ENCODE data around the gene ACTN4.

Gene ACTN4

DNA sequence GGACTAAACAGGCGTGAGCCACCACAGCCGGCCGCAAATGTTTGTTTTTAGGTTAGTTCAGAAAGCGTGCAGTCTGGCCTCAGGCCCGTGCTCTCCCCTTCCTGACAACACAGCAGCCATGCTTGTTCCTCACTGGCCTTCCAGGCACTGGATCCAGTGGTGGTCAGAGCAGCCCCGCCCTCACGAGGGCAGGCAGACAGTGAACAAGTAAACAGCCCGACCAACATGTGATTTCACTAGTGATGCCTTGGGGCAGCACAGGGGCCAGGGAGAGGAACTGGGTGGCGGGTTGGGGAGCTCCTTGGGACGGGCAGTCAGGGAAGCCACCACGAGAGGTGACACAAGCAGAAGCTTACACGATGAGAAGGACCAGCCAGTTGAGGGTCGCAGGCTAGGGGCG is 56.1 kb downstream of the ACTN4 start:
- Histone ChIP-seq H3K27ac (peak overlapping the region in 2 of 21 experiments; percentile 11 to 15), H3K4me3 (no peak overlapping the region)

DNA sequence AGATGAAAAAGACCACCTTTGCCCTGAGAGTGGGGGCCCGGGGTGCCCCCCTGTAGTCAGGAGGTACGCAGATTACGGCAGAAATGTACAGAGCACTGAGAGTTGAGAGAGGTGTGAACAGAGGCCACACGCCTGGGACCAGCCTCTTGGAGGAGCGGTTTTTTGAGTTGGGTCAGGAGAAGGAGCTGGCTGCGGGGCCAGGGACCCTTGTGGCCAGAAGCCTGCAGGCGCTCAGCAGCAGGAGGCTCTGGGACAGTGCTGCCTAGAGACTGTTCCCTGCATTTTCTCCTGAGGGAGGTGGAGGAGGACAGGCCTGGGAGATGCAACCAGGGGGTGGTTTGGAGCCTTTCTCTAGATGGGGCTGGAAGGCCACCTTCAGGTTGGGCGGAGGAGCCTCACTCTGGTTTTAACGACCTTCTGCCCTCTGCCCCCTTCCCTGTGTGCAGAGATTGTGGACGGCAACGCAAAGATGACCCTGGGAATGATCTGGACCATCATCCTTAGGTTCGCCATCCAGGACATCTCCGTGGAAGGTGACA is 57.1 kb downstream of the ACTN4 start:
- Histone ChIP-seq H3K27ac (peak overlapping the region in 3 of 21 experiments; percentile 22 to 55 (median 38)), H3K4me3 (no peak overlapping the region)

DNA sequence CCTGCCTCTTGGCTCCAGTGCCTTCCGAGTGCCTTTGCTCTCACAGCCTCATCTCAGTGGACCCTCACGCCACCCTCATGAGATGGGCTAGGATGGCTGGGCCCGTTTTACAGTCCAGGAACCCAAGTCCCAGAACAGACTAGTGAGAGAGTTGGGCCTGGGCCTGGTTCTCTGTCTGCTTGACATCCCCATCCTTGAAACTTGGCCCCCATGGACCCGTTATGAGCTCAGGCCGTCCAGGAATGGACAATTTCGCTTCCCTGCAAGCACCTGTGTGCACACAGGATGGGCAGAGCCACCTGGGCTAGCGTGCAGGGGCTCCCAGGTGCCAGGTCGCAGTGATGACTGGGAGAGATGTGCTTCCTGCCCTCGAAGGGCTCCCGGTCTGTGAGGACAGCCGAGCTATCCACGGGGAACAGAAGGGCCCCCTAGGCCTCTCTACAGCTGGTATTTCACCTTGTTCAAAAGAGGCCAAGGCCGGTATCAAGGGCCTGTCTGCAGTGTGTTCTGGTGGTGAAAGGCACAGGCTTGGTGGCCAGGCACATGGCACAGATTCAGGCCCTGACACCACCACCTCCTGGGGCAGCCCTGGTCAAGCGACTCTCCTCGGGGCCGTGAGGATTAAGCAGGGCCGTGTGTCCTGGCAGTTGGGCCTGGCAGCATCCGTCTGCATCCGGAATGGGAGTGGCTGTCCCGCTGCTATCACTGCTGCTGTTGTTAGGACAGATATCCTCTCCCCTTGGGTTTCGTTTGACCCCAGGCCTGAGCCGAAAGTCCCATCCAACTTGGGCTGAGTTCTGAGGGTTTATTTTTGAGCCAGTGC is 58.0 kb downstream of the ACTN4 start:
- H3K27ac ChIP-seq, result peak overlapping the region in 11 of 21 experiments; percentile 3 to 62 (median 27)
- H3K4me3 ChIP-seq, result no peak overlapping the region

DNA sequence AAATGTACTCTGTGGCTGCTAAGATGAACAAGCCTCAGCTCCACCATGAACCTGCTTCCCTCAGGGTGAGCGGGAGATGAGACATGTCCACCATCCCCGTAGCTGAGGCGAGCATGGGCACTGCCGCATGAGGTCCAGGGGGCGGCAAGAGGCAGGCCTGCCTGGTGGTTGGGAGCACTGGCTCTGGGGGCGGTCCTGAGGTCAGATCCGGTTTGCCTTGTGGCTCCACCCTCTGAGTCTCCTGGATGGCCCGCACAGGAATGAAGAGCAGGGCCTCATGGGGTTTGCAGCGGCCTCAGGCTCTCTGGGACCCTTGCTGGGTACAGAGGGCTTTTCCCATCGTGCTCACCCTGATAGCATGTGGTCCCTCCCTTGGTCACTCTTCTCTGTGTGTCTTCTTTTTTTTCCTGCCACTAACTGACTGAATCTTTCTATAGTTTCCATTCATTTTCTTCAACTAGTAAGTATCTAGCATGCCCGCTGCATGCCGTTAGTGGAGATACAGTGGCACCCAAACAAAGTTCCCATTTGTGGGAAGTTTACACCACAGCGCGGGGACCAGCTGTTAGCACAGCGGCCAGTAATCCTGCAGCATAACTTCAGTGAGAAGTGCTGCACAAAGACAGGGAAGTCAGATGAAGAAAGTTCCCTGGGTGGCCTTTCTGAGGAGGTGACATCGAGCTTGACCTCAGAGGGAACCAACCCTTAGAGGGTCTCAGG is 59.5 kb downstream of the ACTN4 start:
- Histone ChIP-seq H3K27ac (peak overlapping the region in 11 of 21 experiments; percentile 4 to 62 (median 36)), H3K4me3 (no peak overlapping the region)

DNA sequence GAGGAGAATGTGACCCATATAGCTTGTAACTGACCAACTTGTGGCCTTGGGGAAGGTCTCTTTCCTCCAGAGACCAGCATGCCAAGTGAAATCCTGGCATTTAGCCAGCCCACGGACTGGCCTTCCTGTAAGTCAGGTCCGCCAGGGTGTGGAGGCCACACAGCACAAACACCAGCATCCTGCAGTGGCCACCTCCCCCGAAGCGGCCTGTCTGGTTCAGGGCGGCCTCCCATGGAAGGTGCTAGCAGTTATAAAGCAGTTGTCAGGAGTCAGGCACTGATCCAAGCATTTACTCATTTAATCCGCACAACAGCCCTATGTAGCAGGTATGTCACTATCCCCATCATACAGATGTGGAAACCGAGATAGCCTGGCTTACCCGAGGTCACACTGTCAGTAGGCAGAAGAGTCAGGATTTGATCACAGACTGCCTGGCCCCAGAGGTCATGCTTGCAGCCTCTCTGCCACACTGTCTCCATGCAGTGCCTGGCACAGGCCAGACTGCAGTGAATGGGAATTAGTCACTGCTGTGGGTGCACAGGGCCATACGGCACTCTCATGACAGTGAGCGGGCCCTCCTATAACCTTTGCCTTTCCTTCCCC is 60.2 kb downstream of the ACTN4 start:
- Histone ChIP-seq H3K4me3 (no peak overlapping the region), H3K27ac (peak overlapping the region in 11 of 21 experiments; percentile 10 to 62 (median 35))

DNA sequence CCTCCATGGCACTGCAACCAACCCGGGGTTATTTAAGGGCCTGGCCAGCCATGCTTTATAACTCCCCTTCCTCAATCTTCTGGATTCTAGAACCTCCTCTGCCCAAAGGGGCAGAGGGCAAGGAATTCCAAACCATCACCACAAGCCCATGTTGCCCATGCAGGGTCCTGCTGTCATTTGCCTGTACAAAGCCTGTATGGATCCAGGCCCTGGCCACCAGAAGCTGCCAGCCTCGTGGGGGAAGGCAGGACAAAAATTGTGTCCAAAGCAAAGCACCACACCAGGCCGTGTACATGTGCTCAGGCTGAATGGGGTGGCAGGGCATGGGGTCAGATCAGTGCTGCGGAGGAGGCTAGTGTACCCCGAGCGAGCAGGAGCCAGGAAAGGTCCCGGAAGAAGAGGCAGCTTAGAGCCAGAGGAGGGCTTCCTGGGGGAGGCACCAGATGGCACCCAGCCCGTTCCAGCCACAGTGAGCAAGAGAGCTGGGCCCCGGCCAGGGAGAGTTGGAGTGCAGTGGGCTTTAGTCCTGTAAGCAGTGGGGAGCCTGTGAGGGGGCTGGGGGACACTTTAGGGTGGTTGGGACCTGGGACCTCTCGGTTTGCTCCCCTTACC is 61.1 kb downstream of the ACTN4 start:
- Histone ChIP-seq H3K4me3 (no peak overlapping the region), H3K27ac (peak overlapping the region in 10 of 21 experiments; percentile 10 to 60 (median 17))

DNA sequence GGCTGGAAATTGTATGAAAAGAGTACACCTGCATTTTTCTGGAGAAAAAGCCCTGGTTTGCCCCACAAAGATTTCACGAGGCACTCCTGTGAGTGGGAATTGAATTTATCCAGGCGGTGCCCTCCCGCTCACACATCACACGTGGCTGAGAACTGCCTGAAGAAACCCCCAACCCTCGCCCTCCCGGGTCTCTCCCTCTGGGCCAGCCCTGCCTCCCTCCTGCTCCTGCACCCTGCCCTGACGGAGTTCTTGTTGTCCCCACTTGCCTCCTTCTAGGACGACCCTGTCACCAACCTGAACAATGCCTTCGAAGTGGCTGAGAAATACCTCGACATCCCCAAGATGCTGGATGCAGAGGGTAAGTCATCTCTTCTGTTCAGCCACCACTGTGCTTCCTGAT is 61.7 kb downstream of the ACTN4 start:
- H3K27ac ChIP-seq, result peak overlapping the region in 8 of 21 experiments; percentile 5 to 52 (median 17)
- no peak overlapping the region for H3K4me3 ChIP-seq

DNA sequence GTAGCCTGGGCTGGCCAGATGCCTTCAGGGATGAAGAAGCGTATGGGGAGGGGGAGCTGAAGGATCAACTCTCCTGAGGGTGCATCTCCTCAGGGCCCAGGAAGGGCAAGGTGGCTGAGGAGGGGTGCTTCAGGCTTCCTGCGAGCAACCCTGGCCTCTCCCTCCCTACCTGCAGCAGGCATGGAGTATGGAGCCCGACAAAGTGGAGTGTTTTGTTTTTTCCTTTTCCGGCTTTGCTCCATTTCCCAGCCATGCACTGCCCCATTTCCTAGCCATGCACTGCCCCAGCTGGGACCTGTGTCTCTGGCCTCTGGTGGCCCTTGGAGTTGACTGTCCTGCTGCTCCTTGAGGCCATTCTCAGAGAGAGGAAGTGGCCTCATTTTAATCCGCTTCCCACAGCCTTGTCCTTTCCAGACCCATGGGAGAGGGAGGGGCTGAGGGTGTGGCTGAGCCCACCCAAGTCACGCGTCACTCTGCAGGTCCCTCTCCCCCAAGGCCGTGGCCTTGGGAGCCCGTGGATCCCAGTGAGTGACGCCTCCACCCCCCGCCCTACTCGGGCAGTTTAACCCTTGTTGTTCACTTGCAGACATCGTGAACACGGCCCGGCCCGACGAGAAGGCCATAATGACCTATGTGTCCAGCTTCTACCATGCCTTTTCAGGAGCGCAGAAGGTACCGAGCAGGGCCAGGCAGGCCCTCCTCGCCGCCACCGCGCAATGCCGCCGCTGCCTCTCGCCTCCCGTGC is 62.4 kb downstream of the ACTN4 start:
- no peak overlapping the region for H3K4me3 ChIP-seq
- H3K27ac ChIP-seq, result peak overlapping the region in 7 of 21 experiments; percentile 16 to 52 (median 41)

DNA sequence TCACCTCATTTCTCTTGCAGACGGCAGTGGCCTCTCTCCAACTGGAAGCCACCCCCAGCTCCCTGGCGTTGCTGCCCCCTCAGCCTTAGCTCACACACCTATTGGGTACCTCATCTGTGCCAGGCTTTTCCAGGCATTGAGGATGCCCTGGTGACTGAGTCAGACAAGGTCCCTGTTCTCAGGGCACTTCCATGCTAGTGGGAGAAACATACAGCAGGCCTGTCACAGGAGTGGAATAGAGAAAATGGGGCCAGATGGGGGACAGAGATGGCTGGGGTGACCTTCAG is 62.9 kb downstream of the ACTN4 start:
- Histone ChIP-seq H3K27ac (peak overlapping the region in 8 of 21 experiments; percentile 16 to 52 (median 42)), H3K4me3 (no peak overlapping the region)

DNA sequence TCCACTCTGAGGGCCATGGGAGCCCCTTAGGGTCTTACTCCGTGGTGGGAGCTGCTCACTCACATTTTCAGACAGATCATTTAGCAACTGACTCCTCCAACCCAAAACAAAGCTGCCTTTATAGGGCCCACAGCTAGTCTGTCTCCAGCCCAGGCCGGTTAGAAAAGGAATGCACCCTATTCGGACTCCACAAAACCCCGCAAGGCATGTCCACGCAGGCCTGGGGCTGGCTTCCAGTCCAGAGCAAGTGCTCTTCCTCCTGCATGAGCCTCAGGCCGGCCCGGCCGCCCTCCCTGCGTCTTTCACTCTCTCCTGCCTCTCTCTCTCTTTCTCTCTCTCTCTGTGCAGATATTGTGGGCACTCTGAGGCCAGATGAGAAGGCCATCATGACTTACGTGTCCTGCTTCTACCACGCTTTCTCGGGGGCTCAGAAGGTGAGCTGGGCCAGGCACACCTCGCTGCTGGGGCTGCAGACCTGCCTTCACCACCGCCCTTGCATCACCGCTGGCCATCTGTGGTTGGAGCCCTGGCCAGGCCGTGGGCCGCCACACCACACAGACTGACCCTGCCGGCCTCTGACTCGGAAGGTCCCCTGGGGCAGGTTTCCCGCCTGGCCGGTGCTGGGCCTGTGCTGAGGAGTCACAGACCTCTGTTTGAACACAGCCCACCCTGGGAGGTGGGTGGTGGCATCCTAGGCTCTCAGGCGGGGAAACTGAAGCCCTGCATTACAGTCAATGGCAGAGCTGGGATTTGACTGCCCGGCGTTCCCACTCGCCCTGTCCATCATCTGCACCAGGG is 63.7 kb downstream of the ACTN4 start:
- Histone ChIP-seq H3K4me3 (no peak overlapping the region), H3K27ac (peak overlapping the region in 12 of 21 experiments; percentile 8 to 68 (median 44))

DNA sequence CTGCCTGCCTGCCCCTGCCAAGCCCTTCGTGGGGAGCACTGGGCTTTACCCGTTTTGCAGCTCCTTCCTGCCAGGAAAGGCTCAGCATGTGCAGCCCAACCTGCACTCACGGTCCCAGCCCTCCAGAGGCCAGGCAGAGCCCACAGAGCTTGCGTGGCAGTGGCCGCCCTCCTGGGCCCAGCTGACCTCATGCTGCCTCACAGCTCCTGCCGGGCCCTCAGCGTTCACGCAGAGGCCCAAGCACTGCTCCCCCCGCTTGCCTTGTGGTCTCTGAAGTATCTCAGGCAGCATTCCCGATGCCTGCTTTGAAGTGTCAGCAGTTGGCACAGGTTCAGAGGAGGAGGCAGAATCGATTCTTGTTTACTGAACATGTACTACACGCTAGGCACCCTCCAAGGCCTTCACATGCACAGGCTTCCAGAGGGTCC is 64.3 kb downstream of the ACTN4 start:
- no peak overlapping the region for H3K4me3 ChIP-seq
- H3K27ac ChIP-seq, result peak overlapping the region in 13 of 21 experiments; percentile 8 to 68 (median 42)

DNA sequence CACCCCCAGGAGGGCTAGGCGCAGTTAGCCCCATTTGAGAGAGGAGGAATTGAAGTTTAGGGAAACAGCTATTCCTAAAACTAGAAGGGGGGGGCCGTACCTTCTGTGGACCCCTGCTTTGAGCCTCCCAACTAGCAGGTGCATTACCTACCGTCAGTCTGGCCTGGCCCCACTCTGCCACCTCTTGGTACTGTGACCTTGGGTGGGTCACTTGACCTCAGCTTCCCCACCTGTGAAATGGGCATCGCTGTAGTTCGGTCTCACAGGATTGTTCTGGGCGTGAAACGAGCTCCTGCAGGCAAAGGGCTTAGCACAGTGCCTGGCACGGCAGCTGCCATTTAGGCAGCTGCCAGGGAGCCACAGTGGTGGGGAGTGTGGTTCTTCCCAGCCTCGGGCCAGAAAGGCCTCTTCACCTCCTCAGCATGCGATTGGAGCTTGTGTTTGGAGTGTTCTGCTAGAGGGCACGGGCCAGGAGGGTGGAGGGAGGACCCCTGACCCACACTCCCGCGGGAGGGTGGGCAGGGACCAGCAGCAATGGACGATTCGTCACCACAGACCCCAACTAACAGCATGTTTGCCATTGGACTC is 64.8 kb downstream of the ACTN4 start:
- no peak overlapping the region for H3K4me3 ChIP-seq

DNA sequence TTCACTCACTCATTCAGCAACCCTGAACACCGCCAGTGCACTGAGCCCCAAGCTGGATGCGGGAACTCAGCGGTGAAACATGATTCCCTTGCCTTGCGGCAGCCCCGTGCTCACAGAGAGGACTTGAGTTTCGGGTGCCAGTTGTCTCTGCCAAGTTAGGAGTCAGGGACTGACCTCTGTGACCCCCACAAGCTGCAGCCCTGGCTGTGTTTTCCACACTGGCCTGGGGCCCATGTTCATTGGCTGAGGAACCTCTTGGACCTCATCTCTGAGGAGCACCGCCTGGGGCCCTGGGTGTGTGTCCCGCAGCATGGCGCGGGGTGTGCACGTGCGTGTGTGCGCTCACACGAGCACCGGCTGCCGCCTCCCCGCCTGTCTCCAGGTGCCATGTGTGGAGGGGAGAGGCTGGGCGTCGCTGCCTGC is 65.8 kb downstream of the ACTN4 start:
- no peak overlapping the region for H3K4me3 ChIP-seq
- peak overlapping the region in 10 of 21 experiments; percentile 6 to 68 (median 28) for H3K27ac ChIP-seq

More for the DNA sequence above, 64.8 kb downstream of the ACTN4 start:
- H3K27ac ChIP-seq, result peak overlapping the region in 13 of 21 experiments; percentile 6 to 68 (median 27)

DNA sequence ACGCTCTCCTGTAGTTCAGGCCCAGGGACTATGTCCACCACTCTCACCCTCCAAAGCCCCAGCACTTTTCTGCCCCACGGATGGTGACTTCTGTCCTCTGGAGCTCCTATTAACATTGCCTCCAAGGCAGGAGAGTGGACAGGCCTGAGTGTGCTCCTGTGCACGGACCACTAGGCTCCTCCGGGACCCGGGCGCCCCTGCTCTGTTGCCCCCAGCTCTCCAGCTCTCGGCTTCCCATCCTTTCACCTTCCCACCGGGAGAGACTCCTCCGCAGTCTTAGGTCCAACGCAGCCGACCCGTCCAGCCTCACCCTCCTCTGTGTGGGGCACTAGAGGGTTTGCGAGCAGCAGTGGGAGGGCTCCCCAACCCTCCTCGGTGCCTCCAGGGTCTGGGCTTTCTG is 66.4 kb downstream of the ACTN4 start:
- no peak overlapping the region for H3K4me3 ChIP-seq

DNA sequence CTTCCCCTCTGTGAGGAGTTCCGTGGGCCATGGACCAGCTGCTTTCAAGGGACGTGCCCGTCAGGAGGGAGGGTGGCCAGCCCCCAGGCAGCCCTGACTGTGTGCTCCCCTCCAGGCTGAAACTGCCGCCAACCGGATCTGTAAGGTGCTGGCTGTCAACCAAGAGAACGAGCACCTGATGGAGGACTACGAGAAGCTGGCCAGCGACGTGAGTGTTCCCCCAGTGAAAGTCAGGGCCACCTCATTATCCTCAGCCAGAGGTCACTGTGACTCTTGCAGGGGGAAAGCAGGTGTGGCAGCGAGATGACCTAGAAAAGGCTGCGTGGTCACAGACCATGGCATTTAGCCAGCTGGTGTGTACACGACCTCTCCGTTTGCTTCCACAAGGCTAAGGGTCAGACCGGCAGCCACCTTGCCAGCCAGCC is 66.9 kb downstream of the ACTN4 start:
- H3K27ac ChIP-seq, result peak overlapping the region in 1 of 21 experiments; percentile 36
- H3K4me3 ChIP-seq, result no peak overlapping the region

More for the DNA sequence above, 66.4 kb downstream of the ACTN4 start:
- peak overlapping the region in 3 of 21 experiments; percentile 16 to 68 (median 36) for H3K27ac ChIP-seq

DNA sequence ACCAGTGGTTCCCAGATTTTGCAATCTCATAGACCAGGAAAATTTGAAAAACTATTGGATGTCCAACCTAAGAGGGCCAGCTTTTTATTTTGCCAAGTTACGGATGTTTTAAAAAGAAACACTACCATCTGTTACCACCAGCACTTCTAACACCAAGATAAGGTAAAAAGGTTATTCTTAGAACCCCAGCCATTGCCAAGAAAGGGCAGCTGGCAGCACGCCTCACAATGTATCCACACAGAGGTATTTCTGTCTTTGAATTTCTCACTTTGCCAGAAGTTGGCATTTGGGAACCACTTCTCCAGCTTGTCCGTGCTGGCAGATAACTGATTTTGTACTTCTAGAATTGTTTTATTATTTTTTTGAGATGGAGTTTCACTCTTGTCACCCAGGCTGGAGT is 68.1 kb downstream of the ACTN4 start:
- Histone ChIP-seq H3K27ac (no peak overlapping the region), H3K4me3 (no peak overlapping the region)

DNA sequence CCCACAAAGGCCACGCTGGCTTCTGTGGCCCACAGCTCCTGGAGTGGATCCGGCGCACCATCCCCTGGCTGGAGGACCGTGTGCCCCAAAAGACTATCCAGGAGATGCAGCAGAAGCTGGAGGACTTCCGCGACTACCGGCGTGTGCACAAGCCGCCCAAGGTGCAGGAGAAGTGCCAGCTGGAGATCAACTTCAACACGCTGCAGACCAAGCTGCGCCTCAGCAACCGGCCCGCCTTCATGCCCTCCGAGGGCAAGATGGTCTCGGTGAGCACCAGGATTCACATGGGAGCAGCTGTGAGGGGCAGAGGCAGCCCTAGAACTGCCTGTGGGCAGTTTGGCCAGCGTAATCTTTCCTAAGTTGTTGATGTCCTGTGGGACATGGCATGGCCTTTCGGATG is 69.6 kb downstream of the ACTN4 start:
- no peak overlapping the region for H3K27ac ChIP-seq
- H3K4me3 ChIP-seq, result no peak overlapping the region

DNA sequence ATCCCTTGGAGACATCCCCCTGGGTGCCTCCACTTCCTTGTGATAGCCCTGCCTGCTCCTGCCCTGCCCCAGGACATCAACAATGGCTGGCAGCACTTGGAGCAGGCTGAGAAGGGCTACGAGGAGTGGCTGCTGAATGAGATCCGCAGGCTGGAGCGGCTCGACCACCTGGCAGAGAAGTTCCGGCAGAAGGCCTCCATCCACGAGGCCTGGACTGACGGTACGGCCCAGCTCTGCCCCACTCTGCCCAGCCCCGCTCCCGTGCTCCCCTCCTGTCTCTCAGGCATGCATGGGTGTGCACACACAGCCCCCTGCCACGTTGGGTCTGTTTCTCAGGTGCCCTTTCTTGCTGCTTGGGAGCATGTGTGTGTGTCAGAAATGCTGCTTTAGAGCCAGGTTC is 70.4 kb downstream of the ACTN4 start:
- no peak overlapping the region for H3K27ac ChIP-seq

More for the DNA sequence above, 70.4 kb downstream of the ACTN4 start:
- no peak overlapping the region for H3K4me3 ChIP-seq

Data from skin epidermis (tissue), 12 donors.